Keratinocyte (primary cell): ENCODE measurements around the gene BNIP3. TPM values are rescaled to one million over a fixed set of nuclear protein-coding genes. Genes with fewer than 3 reads are reported as not detected.

ENCODE experiments used
- DNase-seq: peaks from one replicate; pipeline ENCODE4 v3.0.0-alpha.2; 2011; ENCODE audit warnings: low read depth, missing footprints, low spot score
- FAIRE-seq: peaks from 2 replicates; lab custom pipeline; 2011; peaks lifted over from hg19 to GRCh38; lab: Jason Lieb, UNC
- H2AFZ ChIP-seq: 2 replicates; pipeline ENCODE4 v1.6.0; 2012; ENCODE audit warnings: low read length, control low read depth, inconsistent platforms; ENCODE audit not compliant: control insufficient read depth
- H3K27ac ChIP-seq: 2 replicates; pipeline ENCODE4 v1.5.1; 2011; ENCODE audit warnings: low read length; ENCODE audit not compliant: control insufficient read depth, insufficient read depth
- H3K27me3 ChIP-seq: 3 replicates; pipeline ENCODE4 v1.6.0; 2011; ENCODE audit warnings: low read length; ENCODE audit not compliant: control insufficient read depth, insufficient read depth; ENCODE audit errors: extremely low read depth
- H3K36me3 ChIP-seq, 2 experiments: 2 replicates in 1 of 2; 3 replicates in 1 of 2; pipeline ENCODE4 v1.5.1; 2011; ENCODE audit warnings: low read length in 2 of 2, mild to moderate bottlenecking in 1 of 2; ENCODE audit not compliant: control insufficient read depth in 2 of 2, insufficient read depth in 2 of 2; ENCODE audit errors: extremely low read depth in 1 of 2
- H3K4me1 ChIP-seq: 3 replicates; pipeline ENCODE4 v1.5.1; 2011; ENCODE audit warnings: low read length; ENCODE audit not compliant: control insufficient read depth, insufficient read depth; ENCODE audit errors: extremely low read depth
- H3K4me2 ChIP-seq: 3 replicates; pipeline ENCODE4 v1.6.0; 2011; ENCODE audit warnings: low read depth, low read length; ENCODE audit not compliant: control insufficient read depth, insufficient read depth; ENCODE audit errors: extremely low read depth
- H3K4me3 ChIP-seq, 3 experiments: fragments of 200-600 bp in 1 of 3; sonication (generic) in 1 of 3; 2 replicates in 2 of 3; 3 replicates in 1 of 3; pipeline ENCODE4 v1.5.1; 2011 to 2016; ENCODE audit warnings: low read length in 3 of 3, mild to moderate bottlenecking in 3 of 3, control low read depth in 2 of 3, inconsistent platforms in 1 of 3, low read depth in 1 of 3, mixed read lengths in 1 of 3, mixed run types in 1 of 3, moderate library complexity in 1 of 3; ENCODE audit not compliant: control insufficient read depth in 2 of 3, insufficient read depth in 2 of 3; ENCODE audit errors: extremely low read depth in 1 of 3
- H3K79me2 ChIP-seq: 2 replicates; pipeline ENCODE4 v1.6.0; 2012; ENCODE audit warnings: low read length; ENCODE audit not compliant: control insufficient read depth, insufficient read depth
- H3K9ac ChIP-seq: 3 replicates; pipeline ENCODE4 v1.6.0; 2011; ENCODE audit warnings: low read length; ENCODE audit not compliant: control insufficient read depth, insufficient read depth; ENCODE audit errors: extremely low read depth
- H3K9me1 ChIP-seq: 3 replicates; pipeline ENCODE4 v1.6.0; 2011; ENCODE audit warnings: low read length; ENCODE audit not compliant: control insufficient read depth, insufficient read depth; ENCODE audit errors: extremely low read depth
- H3K9me3 ChIP-seq: 2 replicates; pipeline ENCODE4 v1.5.1; 2012; ENCODE audit warnings: low read depth, low read length; ENCODE audit not compliant: control insufficient read depth
- H4K20me1 ChIP-seq: 3 replicates; pipeline ENCODE4 v1.6.0; 2011; ENCODE audit warnings: low read length; ENCODE audit not compliant: control insufficient read depth, insufficient read depth; ENCODE audit errors: extremely low read depth
- CTCF ChIP-seq, 3 experiments: IDR thresholded peaks in 1 of 3; conservative IDR thresholded peaks in 1 of 3; optimal IDR thresholded peaks in 1 of 3; 2 replicates in 2 of 3; 3 replicates in 1 of 3; pipeline versions ENCODE3 to v1.5.1; 2011; ENCODE audit warnings: low read length in 3 of 3, mild to moderate bottlenecking in 3 of 3, moderate library complexity in 2 of 3, control low read depth in 1 of 3, inconsistent platforms in 1 of 3; ENCODE audit not compliant: insufficient read depth in 2 of 3; ENCODE audit errors: extremely low read depth in 1 of 3
- EZH2 ChIP-seq: IDR thresholded peaks from one replicate; pipeline ENCODE4 v1.6.1; 2012; ENCODE audit warnings: inconsistent platforms, mild to moderate bottlenecking, low read length, moderate library complexity
- dilution Hi-C: fragments of 300-500 bp; cut with MboI; formaldehyde crosslinking; loops from one replicate; pipeline ENCODE4 v1.7.0; 2020; ENCODE audit warnings: low sequenced_read_pairs; ENCODE audit not compliant: extremely low pct_ligation_motif_present
- polyA plus RNA-seq, 5 experiments: library from polyadenylated mRNA; depleted of rRNA in 3 of 5; stranded (reverse) in 3 of 5; stranded (forward) in 1 of 5; unstranded in 1 of 5; fragments of >200 nt; gene quantifications; 1 replicate in 1 of 5; 2 replicates in 3 of 5; 3 replicates in 1 of 5; pipeline versions ENCODE4 v1.2.1 to v1.2.3, GENCODE V29; 2011 to 2012; ENCODE audit warnings: missing spikeins in 2 of 5, low read depth in 1 of 5, low replicate concordance in 1 of 5

The BNIP3 gene
- polyA plus RNA-seq, 1 donor (not counting 4 experiments of a cell fraction or from before 2014, with no cell fraction given) = 77.9 TPM

- peaks cover 59% of the 10 kb centered on the region for H3K79me2 ChIP-seq
- FAIRE-seq = no peak
Observed at GRCh38 chr10:131937836-131938235, 43.9 kb downstream of the BNIP3 start.

GRCh38 chr10:131936736-131937135 is 45.0 kb downstream of the BNIP3 start:
- Histone ChIP-seq H3K4me1 (no peaks in the 10 kb centered on the region), H2AFZ (no peak overlapping the region), H3K9me1 (no peaks in the 10 kb centered on the region), H3K9me3 (no peaks in the 10 kb centered on the region), H3K36me3 (peaks cover 32 to 42% of the 10 kb centered on the region in 2 experiments), H3K4me3 (no peak overlapping the region), H4K20me1 (peaks cover 5% of the 10 kb centered on the region), H3K4me2 (no peak overlapping the region), H3K27me3 (no peaks in the 10 kb centered on the region), H3K79me2 (peaks cover 70% of the 10 kb centered on the region), H3K9ac (no peak overlapping the region), H3K27ac (no peak overlapping the region)
- FAIRE-seq = no peak
- DNase-seq = no peak
- dilution Hi-C loops = no loop called here
- TF ChIP-seq EZH2 (no peak), CTCF (optimal IDR thresholded peaks at IDR 0.05 in 1 of 3, IDR thresholded peaks at IDR 0.05 in 1 of 3, conservative IDR thresholded peaks at IDR 0.05 in 1 of 3; ENCODE audit: extremely low read depth in 1 of 3, insufficient read depth in 2 of 3, low read length in 3 of 3) (no peak)

More at GRCh38 chr10:131937836-131938235, 43.9 kb downstream of the BNIP3 start:
- TF ChIP-seq CTCF (optimal IDR thresholded peaks at IDR 0.05 in 1 of 3, IDR thresholded peaks at IDR 0.05 in 1 of 3, conservative IDR thresholded peaks at IDR 0.05 in 1 of 3; ENCODE audit: extremely low read depth in 1 of 3, insufficient read depth in 2 of 3, low read length in 3 of 3) (no peak), EZH2 (no peak)
- dilution Hi-C loops = no loop called here
- H2AFZ ChIP-seq = no peak overlapping the region
- H3K27me3 ChIP-seq = no peaks in the 10 kb centered on the region
- DNase-seq = no peak
- no peak overlapping the region for H3K27ac ChIP-seq
- peaks cover 5% of the 10 kb centered on the region for H4K20me1 ChIP-seq
- H3K9me3 ChIP-seq = no peaks in the 10 kb centered on the region
- no peaks in the 10 kb centered on the region for H3K4me1 ChIP-seq
- H3K4me2 ChIP-seq = no peak overlapping the region
- H3K36me3 ChIP-seq = peaks cover 30 to 42% of the 10 kb centered on the region in 2 experiments
- no peak overlapping the region for H3K4me3 ChIP-seq
- H3K9me1 ChIP-seq = no peaks in the 10 kb centered on the region
- no peak overlapping the region for H3K9ac ChIP-seq
